SK-N-SH (cell line): ENCODE measurements around the gene VIM. TPM values are rescaled to one million over a fixed set of nuclear protein-coding genes. Genes with fewer than 3 reads are reported as not detected.

Experiments
- CTCF ChIA-PET: fragments of 300-600, 350-600 bp; formaldehyde crosslinking; extraction: SDS; loops from one replicate; lab custom pipeline; 2021; lab: Yijun Ruan, JAX
- POLR2A ChIA-PET: fragments of 350-600 bp; sonication (Branson Sonifier 250); formaldehyde crosslinking; extraction: SDS; loops from one replicate; lab custom pipeline; 2020; ENCODE audit warnings: antibody characterized with exemption, inconsistent platforms; lab: Yijun Ruan, JAX
- DNase-seq: peaks from one replicate; pipeline ENCODE4 v3.0.0; 2012
- H2AFZ ChIP-seq: fragments of 200-600 bp; sonication (generic); 2 replicates; pipeline ENCODE4 v1.8.1; 2016; ENCODE audit warnings: antibody characterized with exemption, mild to moderate bottlenecking, low read depth
- H3F3A ChIP-seq: fragments of 200-600 bp; sonication (generic); replicated peaks from 2 replicates; pipeline ENCODE3; 2016; ENCODE audit warnings: antibody characterized with exemption, mild to moderate bottlenecking; ENCODE audit not compliant: insufficient read depth
- H3K27ac ChIP-seq, 2 experiments: fragments of 200-500 bp in 1 of 2; fragments of 200-600 bp in 1 of 2; sonication (Bioruptor generic) in 1 of 2; sonication (generic), shearing (Covaris generic) in 1 of 2; 2 replicates each; pipeline versions ENCODE4 v1.5.1 to v1.6.1; 2014 to 2016; ENCODE audit warnings: low read depth in 2 of 2, inconsistent platforms in 1 of 2, low read length in 1 of 2, mild to moderate bottlenecking in 1 of 2, mixed read lengths in 1 of 2
- H3K27me3 ChIP-seq: fragments of 200-600 bp; sonication (generic), shearing (Covaris generic); 2 replicates; pipeline ENCODE4 v1.6.1; 2016; ENCODE audit warnings: mixed run types; ENCODE audit not compliant: insufficient read depth
- H3K36me3 ChIP-seq, 2 experiments: fragments of 200-500 bp in 1 of 2; fragments of 200-600 bp in 1 of 2; sonication (Bioruptor generic) in 1 of 2; sonication (generic) in 1 of 2; replicated peaks in 1 of 2; 2 replicates each; pipeline versions ENCODE3 to v1.5.1; 2014 to 2016; ENCODE audit warnings: low read length in 1 of 2, mild to moderate bottlenecking in 1 of 2; ENCODE audit not compliant: insufficient read depth in 2 of 2, control insufficient read depth in 1 of 2
- H3K4me1 ChIP-seq, 2 experiments: fragments of 200-500 bp in 1 of 2; fragments of 200-600 bp in 1 of 2; sonication (Bioruptor generic) in 1 of 2; sonication (generic), shearing (Covaris generic) in 1 of 2; 2 replicates each; pipeline versions ENCODE4 v1.5.1 to v1.6.1; 2014 to 2016; ENCODE audit warnings: low read depth in 1 of 2, low read length in 1 of 2, mixed run types in 1 of 2; ENCODE audit not compliant: insufficient read depth in 2 of 2, control insufficient read depth in 1 of 2
- H3K4me2 ChIP-seq: fragments of 200-600 bp; sonication (generic), shearing (Covaris generic); 2 replicates; pipeline ENCODE4 v1.6.1; 2017; ENCODE audit warnings: mixed run types
- H3K4me3 ChIP-seq, 2 experiments: fragments of 200-500 bp in 1 of 2; fragments of 200-600 bp in 1 of 2; sonication (Bioruptor generic) in 1 of 2; sonication (generic), shearing (Covaris generic) in 1 of 2; 2 replicates each; pipeline versions ENCODE4 v1.5.1 to v1.8.1; 2014 to 2016; ENCODE audit warnings: low read depth in 2 of 2, inconsistent platforms in 1 of 2, low read length in 1 of 2, mild to moderate bottlenecking in 1 of 2, mixed read lengths in 1 of 2, moderate library complexity in 1 of 2
- H3K79me2 ChIP-seq: fragments of 200-600 bp; sonication (generic); 2 replicates; pipeline ENCODE4 v1.8.1; 2017; ENCODE audit warnings: mild to moderate bottlenecking; ENCODE audit not compliant: insufficient read depth
- H3K9ac ChIP-seq: fragments of 200-600 bp; sonication (generic); 2 replicates; pipeline ENCODE4 v1.6.1; 2017; ENCODE audit warnings: mixed run types
- H3K9me2 ChIP-seq: fragments of 200-600 bp; sonication (generic); 2 replicates; pipeline ENCODE4 v1.6.1; 2017; ENCODE audit warnings: mixed run types
- H3K9me3 ChIP-seq: fragments of 200-600 bp; sonication (generic); 2 replicates; pipeline ENCODE4 v1.6.1; 2017; ENCODE audit warnings: mixed run types, mild to moderate bottlenecking, moderate library complexity
- H4K20me1 ChIP-seq: fragments of 200-600 bp; sonication (generic); 2 replicates; pipeline ENCODE4 v1.6.1; 2017; ENCODE audit warnings: mild to moderate bottlenecking, mixed run types; ENCODE audit not compliant: insufficient read depth
- EZH2phosphoT487 ChIP-seq: fragments of 200-600 bp; sonication (generic); IDR thresholded peaks from 2 replicates; pipeline ENCODE4 v1.6.1; 2017; ENCODE audit warnings: low read depth, mixed run types, mild to moderate bottlenecking, antibody characterized with exemption, moderate library complexity, borderline replicate concordance
- FOSL2 ChIP-seq: IDR thresholded peaks from 2 replicates; pipeline ENCODE4 v1.4.0; 2012; ENCODE audit warnings: low read depth, mild to moderate bottlenecking, moderate library complexity, borderline replicate concordance
- GATA2 ChIP-seq: sonication (generic); formaldehyde crosslinking; IDR thresholded peaks from 2 replicates; pipeline ENCODE4 v1.5.0; 2020; ENCODE audit warnings: mild to moderate bottlenecking, missing genetic modification reagents
- MEF2A ChIP-seq: IDR thresholded peaks from 2 replicates; pipeline ENCODE4 v1.4.0; 2012; ENCODE audit warnings: low read depth, borderline replicate concordance
- MXI1 ChIP-seq: IDR thresholded peaks from 2 replicates; pipeline ENCODE4 v1.6.1; 2012; ENCODE audit warnings: mild to moderate bottlenecking, low read depth, low read length, improper control_type of control experiment
- POLR2AphosphoS5 ChIP-seq: IDR thresholded peaks from 2 replicates; pipeline ENCODE4 v1.6.1; 2012; ENCODE audit warnings: low read depth, low read length
- RAD21 ChIP-seq: IDR thresholded peaks from 2 replicates; pipeline ENCODE4 v1.6.1; 2012; ENCODE audit warnings: mild to moderate bottlenecking, low read length
- RXRA ChIP-seq: IDR thresholded peaks from 2 replicates; pipeline ENCODE4 v1.4.0; 2012; ENCODE audit warnings: low read depth, mild to moderate bottlenecking, borderline replicate concordance
- SMC3 ChIP-seq: IDR thresholded peaks from 2 replicates; pipeline ENCODE4 v1.6.1; 2012; ENCODE audit warnings: low read depth, low read length, improper control_type of control experiment
- TAF1 ChIP-seq: IDR thresholded peaks from 2 replicates; pipeline ENCODE4 v1.6.1; 2012; ENCODE audit warnings: low read depth, mild to moderate bottlenecking, low read length, moderate library complexity, borderline replicate concordance
- WGBS: methylation state at CpG from one replicate; pipeline ENCODE4 v1.1.6; 2017; ENCODE audit warnings: low lambda C conversion rate; 5-methylcytosine and 5-hydroxymethylcytosine counted together
- polyA plus RNA-seq, 3 experiments: library from polyadenylated mRNA; depleted of rRNA; stranded (reverse); fragments of >200 nt; gene quantifications; 2 replicates each; pipeline ENCODE4 v1.2.3, GENCODE V29; 2012
- TF ChIP-seq, protein P1 (sequence below): IDR thresholded peaks from 2 replicates; pipeline ENCODE4 v1.6.1; 2012; ENCODE audit warnings: mild to moderate bottlenecking, low read depth, low read length, moderate library complexity
- TF ChIP-seq, protein P2 (sequence below): IDR thresholded peaks from 2 replicates; pipeline ENCODE4 v1.4.0; 2012; ENCODE audit warnings: low read depth, borderline replicate concordance
- TF ChIP-seq, protein P3 (sequence below): fragments of 150-350 bp; IDR thresholded peaks from 2 replicates; pipeline ENCODE4 v1.6.1; 2016; ENCODE audit warnings: mild to moderate bottlenecking, low read depth, low read length
- TF ChIP-seq, protein P4 (sequence below): IDR thresholded peaks from 2 replicates; pipeline ENCODE4 v1.4.0; 2012; ENCODE audit warnings: low read depth

The VIM gene
- polyA plus RNA-seq, 1 of the 3 experiments (the other 2 are of a cell fraction): 5,016 TPM

DNA sequence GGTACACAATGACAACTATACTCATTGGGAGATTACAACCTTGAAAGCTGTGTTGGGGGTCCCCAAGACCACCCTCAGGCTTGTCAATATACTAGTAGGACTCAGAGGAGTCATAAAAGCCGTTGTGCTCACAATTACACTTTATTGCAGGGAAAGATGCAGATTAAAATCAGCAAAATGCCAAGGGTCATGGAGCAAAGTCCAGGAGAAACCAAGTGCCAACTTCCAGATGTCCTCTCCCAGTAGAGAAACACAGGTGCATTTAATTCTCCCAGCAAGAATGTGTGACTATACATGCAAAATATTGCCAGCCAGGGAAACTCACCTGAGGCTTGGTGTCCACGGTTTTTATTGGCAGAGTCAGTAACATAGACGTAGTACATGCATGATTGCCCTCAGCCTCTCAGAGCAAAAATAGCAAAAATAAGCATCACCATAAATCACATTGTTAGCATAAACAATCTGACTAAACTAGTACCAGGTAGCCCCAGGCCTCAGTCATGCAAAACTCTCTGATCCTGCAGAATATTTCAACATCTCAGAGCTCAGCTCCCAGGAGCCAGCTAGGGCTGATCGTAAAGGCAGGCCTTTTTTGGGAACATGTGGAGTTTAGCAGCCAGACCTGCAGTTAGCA, 50.7 kb downstream of the VIM start:
- no peak overlapping the region for H3K27ac ChIP-seq
- POLR2A ChIA-PET: no interaction called here
- no peaks in the 10 kb centered on the region for H3K9me3 ChIP-seq
- H3K9me2 ChIP-seq: no peaks in the 10 kb centered on the region
- no peaks in the 10 kb centered on the region for H3F3A ChIP-seq
- no peak overlapping the region for H3K4me3 ChIP-seq
- TF ChIP-seq RAD21 (no peak), POLR2AphosphoS5 (no peak), TAF1 (no peak), FOSL2 (no peak), MXI1 (no peak), SMC3 (no peak), RXRA (no peak), GATA2 (CRISPR knock-in tag) (no peak), EZH2phosphoT487 (no peak), MEF2A (no peak)
- TF ChIP-seq, protein P1, sequence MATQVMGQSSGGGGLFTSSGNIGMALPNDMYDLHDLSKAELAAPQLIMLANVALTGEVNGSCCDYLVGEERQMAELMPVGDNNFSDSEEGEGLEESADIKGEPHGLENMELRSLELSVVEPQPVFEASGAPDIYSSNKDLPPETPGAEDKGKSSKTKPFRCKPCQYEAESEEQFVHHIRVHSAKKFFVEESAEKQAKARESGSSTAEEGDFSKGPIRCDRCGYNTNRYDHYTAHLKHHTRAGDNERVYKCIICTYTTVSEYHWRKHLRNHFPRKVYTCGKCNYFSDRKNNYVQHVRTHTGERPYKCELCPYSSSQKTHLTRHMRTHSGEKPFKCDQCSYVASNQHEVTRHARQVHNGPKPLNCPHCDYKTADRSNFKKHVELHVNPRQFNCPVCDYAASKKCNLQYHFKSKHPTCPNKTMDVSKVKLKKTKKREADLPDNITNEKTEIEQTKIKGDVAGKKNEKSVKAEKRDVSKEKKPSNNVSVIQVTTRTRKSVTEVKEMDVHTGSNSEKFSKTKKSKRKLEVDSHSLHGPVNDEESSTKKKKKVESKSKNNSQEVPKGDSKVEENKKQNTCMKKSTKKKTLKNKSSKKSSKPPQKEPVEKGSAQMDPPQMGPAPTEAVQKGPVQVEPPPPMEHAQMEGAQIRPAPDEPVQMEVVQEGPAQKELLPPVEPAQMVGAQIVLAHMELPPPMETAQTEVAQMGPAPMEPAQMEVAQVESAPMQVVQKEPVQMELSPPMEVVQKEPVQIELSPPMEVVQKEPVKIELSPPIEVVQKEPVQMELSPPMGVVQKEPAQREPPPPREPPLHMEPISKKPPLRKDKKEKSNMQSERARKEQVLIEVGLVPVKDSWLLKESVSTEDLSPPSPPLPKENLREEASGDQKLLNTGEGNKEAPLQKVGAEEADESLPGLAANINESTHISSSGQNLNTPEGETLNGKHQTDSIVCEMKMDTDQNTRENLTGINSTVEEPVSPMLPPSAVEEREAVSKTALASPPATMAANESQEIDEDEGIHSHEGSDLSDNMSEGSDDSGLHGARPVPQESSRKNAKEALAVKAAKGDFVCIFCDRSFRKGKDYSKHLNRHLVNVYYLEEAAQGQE: no peak
- TF ChIP-seq, protein P2, sequence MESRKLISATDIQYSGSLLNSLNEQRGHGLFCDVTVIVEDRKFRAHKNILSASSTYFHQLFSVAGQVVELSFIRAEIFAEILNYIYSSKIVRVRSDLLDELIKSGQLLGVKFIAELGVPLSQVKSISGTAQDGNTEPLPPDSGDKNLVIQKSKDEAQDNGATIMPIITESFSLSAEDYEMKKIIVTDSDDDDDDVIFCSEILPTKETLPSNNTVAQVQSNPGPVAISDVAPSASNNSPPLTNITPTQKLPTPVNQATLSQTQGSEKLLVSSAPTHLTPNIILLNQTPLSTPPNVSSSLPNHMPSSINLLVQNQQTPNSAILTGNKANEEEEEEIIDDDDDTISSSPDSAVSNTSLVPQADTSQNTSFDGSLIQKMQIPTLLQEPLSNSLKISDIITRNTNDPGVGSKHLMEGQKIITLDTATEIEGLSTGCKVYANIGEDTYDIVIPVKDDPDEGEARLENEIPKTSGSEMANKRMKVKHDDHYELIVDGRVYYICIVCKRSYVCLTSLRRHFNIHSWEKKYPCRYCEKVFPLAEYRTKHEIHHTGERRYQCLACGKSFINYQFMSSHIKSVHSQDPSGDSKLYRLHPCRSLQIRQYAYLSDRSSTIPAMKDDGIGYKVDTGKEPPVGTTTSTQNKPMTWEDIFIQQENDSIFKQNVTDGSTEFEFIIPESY: no peak
- TF ChIP-seq, protein P3, sequence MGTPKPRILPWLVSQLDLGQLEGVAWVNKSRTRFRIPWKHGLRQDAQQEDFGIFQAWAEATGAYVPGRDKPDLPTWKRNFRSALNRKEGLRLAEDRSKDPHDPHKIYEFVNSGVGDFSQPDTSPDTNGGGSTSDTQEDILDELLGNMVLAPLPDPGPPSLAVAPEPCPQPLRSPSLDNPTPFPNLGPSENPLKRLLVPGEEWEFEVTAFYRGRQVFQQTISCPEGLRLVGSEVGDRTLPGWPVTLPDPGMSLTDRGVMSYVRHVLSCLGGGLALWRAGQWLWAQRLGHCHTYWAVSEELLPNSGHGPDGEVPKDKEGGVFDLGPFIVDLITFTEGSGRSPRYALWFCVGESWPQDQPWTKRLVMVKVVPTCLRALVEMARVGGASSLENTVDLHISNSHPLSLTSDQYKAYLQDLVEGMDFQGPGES: no peak
- TF ChIP-seq, protein P4, sequence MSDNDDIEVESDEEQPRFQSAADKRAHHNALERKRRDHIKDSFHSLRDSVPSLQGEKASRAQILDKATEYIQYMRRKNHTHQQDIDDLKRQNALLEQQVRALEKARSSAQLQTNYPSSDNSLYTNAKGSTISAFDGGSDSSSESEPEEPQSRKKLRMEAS: no peak
- WGBS: 33% methylated on average over 4 of the region's 4 CpGs
- no peak overlapping the region for H3K9ac ChIP-seq
- H3K4me2 ChIP-seq: no peak overlapping the region
- H3K79me2 ChIP-seq: no peaks in the 10 kb centered on the region
- H3K36me3 ChIP-seq: no peaks in the 10 kb centered on the region
- H3K4me1 ChIP-seq: no peaks in the 10 kb centered on the region; a peak in 1 of 4 replicates
- no peaks in the 10 kb centered on the region for H4K20me1 ChIP-seq
- no peak for DNase-seq
- CTCF ChIA-PET: interaction anchor here (2.1 kb wide), 1 partner anchor 12 kb away, joined by 8 read pairs; no protein-coding TSS in a partner anchor
- no peaks in the 10 kb centered on the region for H3K27me3 ChIP-seq
- no peak overlapping the region for H2AFZ ChIP-seq
